Measurements from ENCODE around the gene OR51G2.

DNA sequence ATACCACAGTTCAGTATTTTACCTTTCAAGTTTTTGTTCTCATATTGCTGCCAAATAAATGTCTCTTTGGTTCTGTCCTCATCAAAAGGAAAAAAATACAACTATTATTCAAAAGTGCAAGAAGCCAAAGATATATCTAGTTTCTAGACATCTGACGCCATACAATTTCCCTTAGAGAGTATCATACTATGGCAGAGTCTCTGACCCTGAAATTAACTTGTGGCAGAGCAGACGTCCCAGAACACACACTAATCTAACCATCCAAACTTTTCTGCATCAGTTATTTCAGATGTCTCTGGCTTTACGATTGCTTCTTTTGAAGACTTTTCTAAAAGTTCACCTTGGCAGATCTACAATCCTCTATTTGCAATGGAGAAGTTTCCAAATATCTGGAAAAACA, 34.8 kb downstream of the OR51G2 start:
- no peak for TF ChIP-seq CTCF (IDR thresholded peaks at IDR 0.05)
- TF ChIP-seq POLR2A (IDR thresholded peaks at IDR 0.05), result no peak
